MV-4-11 (cell line): ENCODE measurements around the gene IL21R.

Experiments used
- DNase-seq: peaks from one replicate; lab custom pipeline; 2025; lab: John Stamatoyannopoulos, UW

The IL21R gene

DNA sequence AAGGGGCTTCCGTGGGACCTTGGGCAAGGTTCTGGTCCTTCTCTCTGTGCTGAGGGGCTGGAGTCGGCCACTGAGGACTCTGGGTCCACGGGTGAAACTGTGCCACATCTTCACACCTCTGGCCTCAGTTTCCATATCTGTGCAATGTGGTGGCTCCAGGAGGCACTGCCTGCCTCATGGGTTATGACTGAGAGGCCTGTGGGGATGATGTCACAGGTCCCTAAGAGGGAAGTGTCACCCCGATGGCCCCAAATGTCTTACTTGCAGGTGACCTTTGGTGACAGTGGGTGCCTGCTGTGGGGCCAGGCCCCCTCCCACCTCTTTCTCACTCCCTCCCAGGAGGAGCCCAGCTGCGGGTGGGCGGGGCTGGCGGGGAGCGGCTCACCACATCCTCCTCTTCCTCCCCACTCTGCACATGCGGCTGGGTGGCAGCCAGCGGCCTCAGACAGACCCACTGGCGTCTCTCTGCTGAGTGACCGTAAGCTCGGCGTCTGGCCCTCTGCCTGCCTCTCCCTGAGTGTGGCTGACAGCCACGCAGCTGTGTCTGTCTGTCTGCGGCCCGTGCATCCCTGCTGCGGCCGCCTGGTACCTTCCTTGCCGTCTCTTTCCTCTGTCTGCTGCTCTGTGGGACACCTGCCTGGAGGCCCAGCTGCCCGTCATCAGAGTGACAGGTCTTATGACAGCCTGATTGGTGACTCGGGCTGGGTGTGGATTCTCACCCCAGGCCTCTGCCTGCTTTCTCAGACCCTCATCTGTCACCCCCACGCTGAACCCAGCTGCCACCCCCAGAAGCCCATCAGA is at the start of gene IL21R:
IL21R (plus strand) TSS at position 407 of the 801 bp plus-strand sequence. CDS start 27,898 bp downstream, outside the sequence.
- DNase-seq = peak; percentile 91

DNA sequence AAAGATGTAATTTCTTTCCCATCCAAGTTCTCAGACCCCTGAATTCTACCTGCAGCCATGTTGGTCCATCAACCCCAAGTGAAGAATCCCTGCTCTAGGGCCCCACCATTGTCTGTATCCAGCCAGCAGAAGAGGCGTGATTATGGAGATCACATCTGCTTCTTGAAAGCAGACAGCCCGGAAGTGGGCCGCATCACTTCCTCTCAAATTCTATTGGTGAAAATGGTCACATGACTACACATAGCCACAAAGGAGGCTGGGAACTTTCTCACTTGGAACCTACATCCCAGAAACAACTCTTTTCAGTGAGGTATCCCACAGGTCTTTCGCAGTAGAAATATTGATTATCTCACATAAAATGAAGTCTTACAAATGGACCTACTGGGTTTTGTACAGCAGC is 48.1 kb upstream of the IL21R start:
- DNase-seq = no peak

DNA sequence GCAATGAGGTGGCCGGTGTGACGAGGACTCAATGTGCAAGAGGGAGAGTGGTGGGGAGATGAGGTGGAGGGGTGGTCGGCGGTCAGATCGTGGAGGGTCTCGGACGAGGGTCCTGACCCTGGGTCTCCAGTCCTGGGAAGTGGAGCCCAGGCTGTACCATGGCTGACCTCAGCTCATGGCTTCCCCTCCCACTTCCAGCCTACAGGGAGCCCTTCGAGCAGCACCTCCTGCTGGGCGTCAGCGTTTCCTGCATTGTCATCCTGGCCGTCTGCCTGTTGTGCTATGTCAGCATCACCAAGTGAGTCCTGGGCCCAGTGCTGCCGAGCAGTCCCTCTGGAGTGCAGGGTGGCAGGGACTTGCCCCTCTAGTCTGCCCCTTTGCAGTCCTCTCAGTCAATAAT is 46.4 kb upstream of the IL21R start:
- peak; percentile 32 for DNase-seq

DNA sequence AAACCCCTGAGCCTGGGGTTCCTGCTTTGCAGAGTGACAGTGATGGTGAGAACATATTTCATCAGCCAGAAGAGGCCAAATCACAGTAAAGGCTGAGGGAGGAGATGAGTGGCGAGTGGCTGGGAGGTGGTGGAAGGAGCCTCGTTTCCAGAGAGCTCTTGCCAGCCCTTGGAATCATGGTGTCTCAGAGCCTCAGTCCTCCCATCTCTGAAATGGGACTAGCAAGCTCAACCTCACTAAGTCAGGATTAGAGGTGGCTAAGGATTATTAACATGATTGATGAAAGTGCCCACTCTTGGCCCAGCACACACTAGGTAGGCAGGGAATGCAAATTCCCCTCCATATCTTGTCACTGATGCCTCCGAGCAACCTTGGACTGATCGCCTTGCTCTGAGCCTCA is 45.2 kb upstream of the IL21R start:
- no peak for DNase-seq

DNA sequence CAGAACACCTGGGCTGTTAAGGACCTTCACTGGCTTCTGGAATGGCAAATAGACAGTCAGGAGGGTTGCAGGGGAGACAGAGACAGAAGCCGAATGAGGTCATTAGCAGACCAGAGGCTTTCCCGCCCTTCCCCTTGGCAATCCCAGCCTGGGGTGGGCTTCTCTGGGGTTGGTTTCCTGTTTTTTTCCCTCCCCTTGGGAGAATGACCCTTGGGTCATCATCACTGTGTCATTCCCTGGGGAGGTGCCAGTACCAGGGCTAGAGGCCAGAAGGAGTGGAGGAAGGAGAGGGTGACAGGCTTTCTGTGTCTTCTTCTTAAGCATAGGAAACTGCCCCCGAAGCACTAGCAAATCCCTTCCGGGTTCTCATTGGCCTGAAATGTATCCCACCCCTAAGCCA is 42.9 kb upstream of the IL21R start:
- no peak for DNase-seq

DNA sequence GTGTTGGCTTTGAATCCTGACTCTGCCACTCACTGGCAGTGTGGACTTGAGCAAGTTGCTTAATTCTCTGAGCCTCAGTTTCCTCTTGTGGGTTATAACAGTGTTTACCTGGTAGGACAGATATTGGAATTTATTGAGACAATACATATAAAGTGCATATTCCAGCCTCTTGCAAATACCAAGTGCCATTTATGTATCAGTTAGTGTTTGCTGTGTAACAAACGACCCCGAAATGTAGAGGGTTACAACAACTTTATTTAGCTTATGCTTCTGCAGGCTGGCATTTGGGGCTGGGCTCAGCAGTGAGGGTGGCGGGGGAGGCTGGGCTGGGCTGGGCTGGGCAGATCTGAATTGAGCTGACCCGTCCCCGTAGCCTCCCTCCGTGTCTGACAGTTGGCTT is 42.4 kb upstream of the IL21R start:
- DNase-seq = no peak

DNA sequence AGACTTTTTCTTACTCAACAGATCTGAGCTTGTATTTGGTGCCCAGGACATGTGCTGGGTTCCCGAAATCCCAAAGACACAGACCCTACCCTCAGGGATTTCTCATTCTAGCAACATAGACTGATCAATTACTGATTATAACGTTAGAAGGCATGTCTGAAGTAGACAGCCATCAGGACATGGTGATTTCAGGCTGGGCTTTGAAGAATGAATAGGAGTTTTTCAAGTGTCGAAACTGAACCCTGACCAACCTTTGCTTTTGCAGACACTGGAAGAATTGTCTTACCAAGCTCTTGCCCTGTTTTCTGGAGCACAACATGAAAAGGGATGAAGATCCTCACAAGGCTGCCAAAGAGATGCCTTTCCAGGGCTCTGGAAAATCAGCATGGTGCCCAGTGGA is 40.0 kb upstream of the IL21R start:
- DNase-seq = no peak

DNA sequence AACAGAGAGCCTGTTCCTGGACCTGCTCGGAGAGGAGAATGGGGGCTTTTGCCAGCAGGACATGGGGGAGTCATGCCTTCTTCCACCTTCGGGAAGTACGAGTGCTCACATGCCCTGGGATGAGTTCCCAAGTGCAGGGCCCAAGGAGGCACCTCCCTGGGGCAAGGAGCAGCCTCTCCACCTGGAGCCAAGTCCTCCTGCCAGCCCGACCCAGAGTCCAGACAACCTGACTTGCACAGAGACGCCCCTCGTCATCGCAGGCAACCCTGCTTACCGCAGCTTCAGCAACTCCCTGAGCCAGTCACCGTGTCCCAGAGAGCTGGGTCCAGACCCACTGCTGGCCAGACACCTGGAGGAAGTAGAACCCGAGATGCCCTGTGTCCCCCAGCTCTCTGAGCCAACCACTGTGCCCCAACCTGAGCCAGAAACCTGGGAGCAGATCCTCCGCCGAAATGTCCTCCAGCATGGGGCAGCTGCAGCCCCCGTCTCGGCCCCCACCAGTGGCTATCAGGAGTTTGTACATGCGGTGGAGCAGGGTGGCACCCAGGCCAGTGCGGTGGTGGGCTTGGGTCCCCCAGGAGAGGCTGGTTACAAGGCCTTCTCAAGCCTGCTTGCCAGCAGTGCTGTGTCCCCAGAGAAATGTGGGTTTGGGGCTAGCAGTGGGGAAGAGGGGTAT is 39.3 kb upstream of the IL21R start:
- DNase-seq = no peak

DNA sequence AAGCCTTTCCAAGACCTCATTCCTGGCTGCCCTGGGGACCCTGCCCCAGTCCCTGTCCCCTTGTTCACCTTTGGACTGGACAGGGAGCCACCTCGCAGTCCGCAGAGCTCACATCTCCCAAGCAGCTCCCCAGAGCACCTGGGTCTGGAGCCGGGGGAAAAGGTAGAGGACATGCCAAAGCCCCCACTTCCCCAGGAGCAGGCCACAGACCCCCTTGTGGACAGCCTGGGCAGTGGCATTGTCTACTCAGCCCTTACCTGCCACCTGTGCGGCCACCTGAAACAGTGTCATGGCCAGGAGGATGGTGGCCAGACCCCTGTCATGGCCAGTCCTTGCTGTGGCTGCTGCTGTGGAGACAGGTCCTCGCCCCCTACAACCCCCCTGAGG is 38.7 kb upstream of the IL21R start:
- DNase-seq = no peak

DNA sequence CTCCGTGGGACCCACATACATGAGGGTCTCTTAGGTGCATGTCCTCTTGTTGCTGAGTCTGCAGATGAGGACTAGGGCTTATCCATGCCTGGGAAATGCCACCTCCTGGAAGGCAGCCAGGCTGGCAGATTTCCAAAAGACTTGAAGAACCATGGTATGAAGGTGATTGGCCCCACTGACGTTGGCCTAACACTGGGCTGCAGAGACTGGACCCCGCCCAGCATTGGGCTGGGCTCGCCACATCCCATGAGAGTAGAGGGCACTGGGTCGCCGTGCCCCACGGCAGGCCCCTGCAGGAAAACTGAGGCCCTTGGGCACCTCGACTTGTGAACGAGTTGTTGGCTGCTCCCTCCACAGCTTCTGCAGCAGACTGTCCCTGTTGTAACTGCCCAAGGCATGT is 38.2 kb upstream of the IL21R start:
- DNase-seq = no peak

DNA sequence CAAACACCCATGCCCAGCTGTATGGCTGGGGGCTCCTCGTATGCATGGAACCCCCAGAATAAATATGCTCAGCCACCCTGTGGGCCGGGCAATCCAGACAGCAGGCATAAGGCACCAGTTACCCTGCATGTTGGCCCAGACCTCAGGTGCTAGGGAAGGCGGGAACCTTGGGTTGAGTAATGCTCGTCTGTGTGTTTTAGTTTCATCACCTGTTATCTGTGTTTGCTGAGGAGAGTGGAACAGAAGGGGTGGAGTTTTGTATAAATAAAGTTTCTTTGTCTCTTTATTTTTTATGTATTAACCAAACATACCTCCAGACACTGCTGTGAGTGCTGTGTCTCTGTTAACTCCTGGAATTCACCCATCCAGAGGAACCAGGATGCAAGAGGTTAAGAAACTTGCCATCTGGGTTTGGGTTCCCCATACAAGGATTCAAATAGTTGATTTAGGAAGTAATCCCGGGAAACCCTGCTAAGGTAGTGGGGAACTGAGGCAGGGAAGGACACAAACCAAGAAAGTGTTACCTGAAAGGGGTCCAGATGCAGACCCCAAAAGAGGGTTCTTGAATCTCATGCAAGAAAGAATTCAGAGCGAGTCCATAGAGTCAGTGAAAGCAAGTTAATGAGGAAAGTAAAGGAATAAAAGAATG is 37.4 kb upstream of the IL21R start:
- DNase-seq = no peak

DNA sequence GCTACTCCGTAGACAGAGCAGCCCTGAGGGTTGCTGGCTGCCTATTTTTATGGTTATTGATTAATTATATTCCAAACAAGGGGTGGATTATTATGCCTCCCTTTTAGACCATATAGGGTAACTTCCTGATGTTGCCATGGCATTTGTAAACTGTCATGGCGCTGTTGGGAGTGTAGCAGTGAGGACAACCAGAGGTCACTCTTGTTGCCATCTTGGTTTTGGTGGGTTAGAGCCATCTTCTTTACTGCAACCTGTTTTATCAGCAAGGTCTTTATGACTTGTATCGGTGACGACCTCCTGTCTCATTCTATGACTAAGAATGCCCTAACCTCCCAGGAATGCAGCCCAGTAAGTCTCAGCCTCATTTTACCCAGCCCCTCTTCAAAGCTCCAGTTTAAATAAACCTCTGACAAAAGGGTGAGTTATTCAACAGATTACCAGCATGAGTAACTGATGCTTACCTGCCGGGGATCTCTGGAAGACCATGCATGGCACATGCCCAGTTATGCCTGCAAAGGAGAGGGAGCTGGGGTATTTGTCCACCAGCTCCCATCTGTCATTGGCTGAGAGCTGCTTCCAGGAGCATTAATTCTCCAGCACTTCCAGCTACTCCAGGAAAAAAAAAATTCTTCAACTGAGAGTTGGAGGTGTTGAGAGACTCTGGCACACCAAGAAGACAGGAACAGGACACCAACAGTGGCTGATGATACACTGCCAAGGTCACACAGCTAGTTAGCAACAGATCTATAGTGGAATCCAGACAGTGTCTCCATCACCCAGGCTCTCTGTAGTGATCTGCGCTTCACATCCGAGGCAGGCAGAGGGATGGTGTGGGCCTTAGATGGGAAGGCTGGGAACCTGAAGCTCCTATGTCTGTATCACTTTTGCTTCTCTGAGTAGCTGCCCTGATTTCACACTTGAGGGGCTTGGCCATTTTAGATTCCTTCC is 36.6 kb upstream of the IL21R start:
- no peak for DNase-seq

DNA sequence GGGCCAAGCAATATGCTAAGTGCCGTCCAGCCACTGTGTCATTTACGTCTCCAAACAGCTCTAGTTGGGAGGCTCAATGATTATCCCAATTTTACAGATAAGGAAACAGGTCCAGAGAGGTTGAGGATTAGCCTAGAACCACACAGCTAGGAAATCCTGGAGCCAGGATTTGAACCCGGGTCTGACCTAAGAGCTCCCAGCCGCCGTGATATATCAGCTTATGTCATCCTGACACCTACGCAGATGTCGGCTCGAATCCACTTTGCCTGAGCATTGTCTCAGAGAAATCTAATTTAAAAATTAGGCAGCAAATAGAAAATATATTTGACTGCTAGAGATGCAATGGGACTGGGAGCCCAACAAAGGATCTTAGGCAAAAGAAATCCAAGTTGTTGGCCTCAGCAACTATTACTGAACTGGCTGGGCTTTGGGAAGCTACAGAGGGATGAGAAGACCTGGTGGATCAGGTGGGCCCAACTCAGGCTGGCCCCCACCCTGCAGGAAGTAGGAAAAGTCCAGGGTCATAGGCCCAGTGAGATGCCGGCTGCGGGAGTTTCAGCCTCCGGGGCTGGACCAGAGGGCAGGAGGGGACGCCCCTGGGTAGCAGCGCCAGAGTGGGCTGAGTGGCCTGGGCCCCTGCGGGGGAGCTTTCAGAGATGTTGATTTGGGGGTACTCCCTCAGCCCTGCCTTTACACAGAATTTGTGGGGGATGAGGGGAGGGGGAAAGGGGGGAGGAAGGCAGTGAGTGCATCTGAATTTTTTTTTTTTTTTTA is 35.1 kb upstream of the IL21R start:
- no peak for DNase-seq

DNA sequence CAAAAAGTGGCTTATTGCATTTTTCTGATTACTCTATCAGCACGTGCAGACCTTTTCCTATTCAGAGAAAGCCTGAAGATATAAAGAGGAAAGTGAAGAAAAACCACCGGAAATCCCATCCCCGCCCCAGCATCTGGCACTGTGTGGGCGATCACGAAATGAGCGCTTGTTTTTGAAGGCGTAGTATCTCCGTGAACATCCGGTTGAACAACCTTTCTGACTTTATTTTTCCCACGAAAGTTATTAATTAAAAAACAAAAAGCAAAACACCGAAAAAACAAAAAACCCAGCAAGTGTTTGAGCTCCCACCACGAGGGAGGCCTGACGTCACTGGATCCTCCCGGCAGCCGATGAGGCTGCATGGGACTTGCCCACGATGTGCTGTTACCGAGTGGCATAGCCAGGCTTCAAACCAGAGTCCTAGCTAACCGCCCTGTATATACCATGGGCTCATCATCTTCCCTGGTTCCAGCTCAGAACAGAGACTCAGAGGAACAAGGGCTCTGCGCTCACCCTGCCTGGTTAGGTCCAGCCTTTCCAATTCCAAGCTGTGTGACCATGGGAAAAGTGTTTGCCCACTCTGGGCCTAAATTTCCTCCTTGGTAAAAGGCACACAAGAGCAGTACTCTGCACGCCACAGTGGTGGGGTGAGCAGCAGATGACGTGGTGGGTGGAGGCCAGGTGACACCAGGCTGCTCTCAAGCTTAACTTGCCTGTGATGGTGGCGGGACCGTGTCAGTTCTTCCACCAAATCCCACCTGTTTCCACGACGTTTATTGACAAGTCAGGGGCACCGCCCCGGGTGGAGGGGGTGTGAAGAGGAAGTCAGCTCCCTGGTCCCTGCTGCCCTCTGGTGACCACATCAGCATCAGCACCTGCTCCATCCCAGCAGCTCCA is 34.3 kb upstream of the IL21R start:
- peak; percentile 81 for DNase-seq

DNA sequence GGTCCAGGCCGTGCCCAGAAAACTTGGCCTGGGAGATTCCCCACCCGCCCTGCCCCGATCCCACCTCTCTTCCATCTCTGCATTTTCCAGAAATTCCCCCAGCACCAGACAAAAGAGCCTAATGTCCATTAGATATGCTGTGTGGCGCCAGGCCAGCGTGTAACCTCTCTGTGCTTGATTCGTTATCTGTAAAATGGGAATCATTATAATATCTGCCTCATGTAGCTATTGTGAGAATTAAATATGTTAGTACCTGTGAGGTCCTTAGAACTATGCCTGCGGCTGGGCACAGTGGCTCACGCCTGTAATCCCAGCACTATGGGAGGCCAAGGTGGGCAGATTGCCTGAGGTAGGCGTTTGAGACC is 33.6 kb upstream of the IL21R start:
- no peak for DNase-seq

DNA sequence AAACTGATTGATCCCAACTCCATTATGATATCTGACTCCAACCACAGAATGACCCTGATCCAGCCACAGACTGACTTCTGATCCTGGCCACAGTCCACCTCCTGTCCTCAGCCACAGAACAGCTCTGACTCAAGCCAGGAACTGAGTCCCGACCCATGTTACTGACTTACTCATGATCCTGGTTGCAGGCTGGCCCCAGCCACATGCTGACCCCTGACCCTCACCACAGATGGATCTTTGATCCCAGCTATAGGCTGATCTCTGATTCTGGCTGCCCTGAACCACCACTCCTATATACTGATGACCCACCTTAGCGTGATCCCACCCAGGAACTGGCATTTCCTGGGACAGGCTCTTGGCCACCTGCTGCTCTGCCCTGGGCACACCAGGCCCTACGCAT is 32.2 kb upstream of the IL21R start:
- DNase-seq = no peak

DNA sequence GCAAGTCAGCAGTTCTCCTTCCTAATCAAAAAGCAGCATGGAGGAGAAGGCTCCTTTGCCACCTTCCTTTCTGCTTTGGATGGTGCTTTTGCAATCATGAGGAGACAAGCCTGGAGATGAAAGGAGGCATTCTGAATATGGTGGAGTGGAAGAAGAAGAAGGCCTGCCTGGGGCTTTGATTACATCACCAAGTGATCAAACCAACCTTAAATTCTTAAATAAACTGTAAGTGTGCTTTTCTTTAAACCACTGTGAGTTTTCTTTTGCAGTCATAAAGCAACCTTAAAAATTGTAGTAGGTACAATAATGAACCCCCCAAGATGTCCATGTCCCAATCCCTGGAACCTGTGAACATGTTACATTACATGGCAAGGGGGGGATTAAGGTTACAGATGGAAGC is 31.7 kb upstream of the IL21R start:
- peak; percentile 26 for DNase-seq

DNA sequence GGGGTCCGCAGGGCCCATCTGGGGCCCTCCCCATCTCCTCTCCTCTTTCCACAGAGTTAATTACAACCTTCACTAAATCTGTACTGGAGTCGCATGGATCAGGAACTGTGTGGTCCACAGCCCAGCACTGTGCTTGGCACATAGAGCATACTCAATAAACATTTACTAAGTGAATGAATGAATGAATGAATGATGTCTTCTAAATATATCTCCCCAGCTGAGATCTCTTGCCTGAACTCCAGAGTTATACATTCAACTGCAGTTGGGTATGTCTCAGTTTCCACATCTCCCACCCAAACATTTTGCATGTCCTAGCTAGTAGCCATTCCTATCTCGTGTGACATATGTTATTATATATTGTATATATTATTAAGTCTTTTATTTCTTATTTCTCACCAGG is 28.7 kb upstream of the IL21R start:
- no peak for DNase-seq

DNA sequence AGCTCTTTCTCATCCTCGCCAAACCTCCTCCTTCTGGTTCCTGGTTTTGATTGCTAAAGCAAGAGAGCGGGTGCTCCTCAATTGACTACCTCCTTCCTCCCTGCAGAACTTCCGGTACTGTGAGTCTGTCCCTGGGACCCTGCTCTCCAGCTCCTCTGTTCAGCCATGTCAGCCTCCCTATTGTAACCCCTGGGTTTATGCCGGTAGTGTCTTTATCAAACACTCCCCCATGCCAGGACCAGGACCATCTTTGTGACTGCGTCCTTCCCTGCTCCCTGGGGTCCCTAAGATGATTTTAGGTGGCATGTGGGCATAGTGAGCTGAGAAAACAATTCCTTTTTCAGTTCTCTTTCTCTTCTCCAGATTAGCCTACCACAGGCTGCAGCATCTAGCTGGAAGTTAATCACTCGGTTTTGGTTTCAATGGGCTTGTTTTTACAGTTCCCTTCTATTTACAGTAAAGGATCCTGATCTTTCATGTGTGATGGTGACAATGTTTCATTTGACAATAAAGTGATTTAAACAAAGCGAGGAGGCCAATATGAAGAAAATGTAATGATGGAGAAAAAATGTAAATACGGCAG is 27.7 kb upstream of the IL21R start:
- peak; percentile 86 for DNase-seq
